ENCODE results near the gene JPH4. TPM values are rescaled to one million over a fixed set of nuclear protein-coding genes. Genes with fewer than 3 reads are reported as not detected.

The JPH4 gene
- total and polyA plus RNA-seq, 2 donors (not counting 1 experiment from before 2014, with no cell fraction given), result not detected

DNA sequence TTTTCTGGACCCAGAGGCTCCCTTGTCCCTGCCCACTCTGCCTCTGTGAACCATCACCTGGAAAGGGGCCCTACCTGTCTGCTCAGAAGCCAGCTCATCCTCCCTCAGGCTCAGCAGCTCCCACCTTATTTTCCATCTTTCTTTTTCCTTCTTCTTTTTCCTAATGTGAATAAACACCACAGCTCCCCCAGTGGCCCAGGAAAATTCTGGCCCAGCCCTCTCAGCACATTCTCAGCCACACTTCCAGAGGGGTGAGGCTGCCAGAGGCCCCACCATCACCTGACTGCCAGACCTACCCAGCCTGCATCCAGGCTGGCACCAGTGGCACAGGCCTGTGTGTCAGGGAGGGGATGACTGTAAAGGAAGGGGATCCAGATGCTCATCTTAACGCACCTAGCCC is 50.0 kb downstream of the JPH4 start:
- no peaks in the 10 kb centered on the region for H3K36me3 ChIP-seq (ENCODE audit: control insufficient read depth, insufficient read depth, low read length)
- H3K4me3 ChIP-seq (replicated peaks in 1 of 4; ENCODE audit: control extremely low read depth in 1 of 4, insufficient read depth in 1 of 4, low read depth in 3 of 4, low read length in 4 of 4), result no peak overlapping the region
- H2AFZ ChIP-seq (ENCODE audit: low read length), result no peak overlapping the region
- H3K79me2 ChIP-seq (ENCODE audit: control insufficient read depth, insufficient read depth, low read length), result no peaks in the 10 kb centered on the region
- H4K20me1 ChIP-seq (ENCODE audit: control insufficient read depth, extremely low read depth, insufficient read depth, low read length), result no peaks in the 10 kb centered on the region
- H3K9me3 ChIP-seq (ENCODE audit: control insufficient read depth, insufficient read depth, low read depth, low read length), result no peaks in the 10 kb centered on the region
- H3K27ac ChIP-seq (ENCODE audit: insufficient read depth, low read length), result no peak overlapping the region
- H3K9ac ChIP-seq (ENCODE audit: insufficient read depth, low read length), result no peak overlapping the region
- no peaks in the 10 kb centered on the region for H3K4me1 ChIP-seq (ENCODE audit: control insufficient read depth, extremely low read depth, insufficient read depth, low read length)
- TF ChIP-seq, protein P1, sequence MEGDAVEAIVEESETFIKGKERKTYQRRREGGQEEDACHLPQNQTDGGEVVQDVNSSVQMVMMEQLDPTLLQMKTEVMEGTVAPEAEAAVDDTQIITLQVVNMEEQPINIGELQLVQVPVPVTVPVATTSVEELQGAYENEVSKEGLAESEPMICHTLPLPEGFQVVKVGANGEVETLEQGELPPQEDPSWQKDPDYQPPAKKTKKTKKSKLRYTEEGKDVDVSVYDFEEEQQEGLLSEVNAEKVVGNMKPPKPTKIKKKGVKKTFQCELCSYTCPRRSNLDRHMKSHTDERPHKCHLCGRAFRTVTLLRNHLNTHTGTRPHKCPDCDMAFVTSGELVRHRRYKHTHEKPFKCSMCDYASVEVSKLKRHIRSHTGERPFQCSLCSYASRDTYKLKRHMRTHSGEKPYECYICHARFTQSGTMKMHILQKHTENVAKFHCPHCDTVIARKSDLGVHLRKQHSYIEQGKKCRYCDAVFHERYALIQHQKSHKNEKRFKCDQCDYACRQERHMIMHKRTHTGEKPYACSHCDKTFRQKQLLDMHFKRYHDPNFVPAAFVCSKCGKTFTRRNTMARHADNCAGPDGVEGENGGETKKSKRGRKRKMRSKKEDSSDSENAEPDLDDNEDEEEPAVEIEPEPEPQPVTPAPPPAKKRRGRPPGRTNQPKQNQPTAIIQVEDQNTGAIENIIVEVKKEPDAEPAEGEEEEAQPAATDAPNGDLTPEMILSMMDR (conservative IDR thresholded peaks at IDR 0.05 in 1 of 2, IDR thresholded peaks at IDR 0.05 in 1 of 2; ENCODE audit: low read depth in 1 of 2, low read length in 2 of 2), result peak; percentile 22 to 23
- no peak for TF ChIP-seq EZH2 (IDR thresholded peaks at IDR 0.05; ENCODE audit: low read length, missing control alignments)
- no peak overlapping the region for H3K4me2 ChIP-seq (ENCODE audit: extremely low read depth, insufficient read depth, low read length)
- no peak for DNase-seq (ENCODE audit: low read depth in 2 of 2)
- no peaks in the 10 kb centered on the region for H3K27me3 ChIP-seq (ENCODE audit: control insufficient read depth, insufficient read depth, low read length)

GRCh38 chr14:23525611-23526010 is 53.0 kb downstream of the JPH4 start:
- Histone ChIP-seq H3K4me2 (ENCODE audit: extremely low read depth, insufficient read depth, low read length) (no peak overlapping the region), H3K9ac (ENCODE audit: insufficient read depth, low read length) (no peak overlapping the region), H3K79me2 (ENCODE audit: control insufficient read depth, insufficient read depth, low read length) (no peaks in the 10 kb centered on the region), H3K9me3 (ENCODE audit: control insufficient read depth, insufficient read depth, low read depth, low read length) (no peaks in the 10 kb centered on the region), H3K27ac (ENCODE audit: insufficient read depth, low read length) (no peak overlapping the region), H3K4me3 (replicated peaks in 1 of 4; ENCODE audit: control extremely low read depth in 1 of 4, insufficient read depth in 1 of 4, low read depth in 3 of 4, low read length in 4 of 4) (no peak overlapping the region), H2AFZ (ENCODE audit: low read length) (no peak overlapping the region), H4K20me1 (ENCODE audit: control insufficient read depth, extremely low read depth, insufficient read depth, low read length) (no peaks in the 10 kb centered on the region), H3K4me1 (ENCODE audit: control insufficient read depth, extremely low read depth, insufficient read depth, low read length) (no peaks in the 10 kb centered on the region), H3K36me3 (ENCODE audit: control insufficient read depth, insufficient read depth, low read length) (no peaks in the 10 kb centered on the region), H3K27me3 (ENCODE audit: control insufficient read depth, insufficient read depth, low read length) (no peaks in the 10 kb centered on the region)
- DNase-seq (ENCODE audit: low read depth in 2 of 2), result no peak
- TF ChIP-seq, protein P1 (conservative IDR thresholded peaks at IDR 0.05 in 1 of 2, IDR thresholded peaks at IDR 0.05 in 1 of 2; ENCODE audit: low read depth in 1 of 2, low read length in 2 of 2), result no peak
- no peak for TF ChIP-seq EZH2 (IDR thresholded peaks at IDR 0.05; ENCODE audit: low read length, missing control alignments)

DNA sequence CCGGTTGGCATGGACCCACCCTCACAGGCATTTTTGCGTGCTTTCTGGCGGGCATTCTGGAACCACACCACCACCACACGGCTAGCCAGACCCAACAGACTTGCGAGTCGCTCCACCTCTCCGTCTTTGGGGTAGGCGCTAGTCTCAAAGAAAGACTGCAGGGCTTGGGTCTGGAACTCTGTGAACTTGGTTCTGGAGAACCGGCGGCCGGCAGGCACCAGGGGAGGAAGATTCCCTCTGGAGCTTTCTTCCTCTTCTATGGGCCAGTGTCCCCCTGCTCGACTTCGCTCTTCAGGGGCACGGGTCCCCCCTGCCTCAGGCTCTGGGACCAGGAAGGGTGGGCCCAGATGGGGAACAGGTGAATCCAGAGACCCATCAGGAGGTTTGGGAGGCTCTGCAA is 53.6 kb downstream of the JPH4 start:
- H2AFZ ChIP-seq (ENCODE audit: low read length), result no peak overlapping the region
- no peaks in the 10 kb centered on the region for H3K27me3 ChIP-seq (ENCODE audit: control insufficient read depth, insufficient read depth, low read length)
- TF ChIP-seq, protein P1 (conservative IDR thresholded peaks at IDR 0.05 in 1 of 2, IDR thresholded peaks at IDR 0.05 in 1 of 2; ENCODE audit: low read depth in 1 of 2, low read length in 2 of 2), result no peak
- no peak for TF ChIP-seq EZH2 (IDR thresholded peaks at IDR 0.05; ENCODE audit: low read length, missing control alignments)
- H4K20me1 ChIP-seq (ENCODE audit: control insufficient read depth, extremely low read depth, insufficient read depth, low read length), result no peaks in the 10 kb centered on the region
- DNase-seq (ENCODE audit: low read depth in 2 of 2), result no peak
- H3K79me2 ChIP-seq (ENCODE audit: control insufficient read depth, insufficient read depth, low read length), result no peaks in the 10 kb centered on the region
- no peak overlapping the region for H3K27ac ChIP-seq (ENCODE audit: insufficient read depth, low read length)
- no peak overlapping the region for H3K9ac ChIP-seq (ENCODE audit: insufficient read depth, low read length)
- H3K4me1 ChIP-seq (ENCODE audit: control insufficient read depth, extremely low read depth, insufficient read depth, low read length), result no peaks in the 10 kb centered on the region
- no peaks in the 10 kb centered on the region for H3K9me3 ChIP-seq (ENCODE audit: control insufficient read depth, insufficient read depth, low read depth, low read length)
- no peaks in the 10 kb centered on the region for H3K36me3 ChIP-seq (ENCODE audit: control insufficient read depth, insufficient read depth, low read length)
- no peak overlapping the region for H3K4me2 ChIP-seq (ENCODE audit: extremely low read depth, insufficient read depth, low read length)
- H3K4me3 ChIP-seq (replicated peaks in 1 of 4; ENCODE audit: control extremely low read depth in 1 of 4, insufficient read depth in 1 of 4, low read depth in 3 of 4, low read length in 4 of 4), result no peak overlapping the region
